HG03571 (cell line): ENCODE data around the gene SYNDIG1.
"Not testable (repeated sequence)": the region's sequence is repeated elsewhere in the genome, so short reads cannot be mapped to it uniquely, and the experiment has no call there.

Experiments
- ATAC-seq: cut with Tn5 transposase; IDR thresholded peaks from one replicate; pipeline ENCODE4 v1.9.1; 2021; ENCODE audit not compliant: unreplicated experiment

Gene SYNDIG1

GRCh38 chr20:24492031-24492607 is 22.7 kb downstream of the SYNDIG1 start:
- ATAC-seq: no peak

- ATAC-seq: no peak
Observed at GRCh38 chr20:24492698-24493097, 23.3 kb downstream of the SYNDIG1 start.

- no peak for ATAC-seq
Observed at GRCh38 chr20:24493181-24493580, 23.8 kb downstream of the SYNDIG1 start.

GRCh38 chr20:24493661-24494459 is 24.4 kb downstream of the SYNDIG1 start:
- no peak for ATAC-seq

- ATAC-seq: no peak
Observed at GRCh38 chr20:24494460-24494920, 25.1 kb downstream of the SYNDIG1 start.

GRCh38 chr20:24495266-24495665 is 25.8 kb downstream of the SYNDIG1 start:
- ATAC-seq: no peak

GRCh38 chr20:24497851-24498250 is 28.4 kb downstream of the SYNDIG1 start:
- no peak for ATAC-seq

- ATAC-seq: no peak
Observed at GRCh38 chr20:24498641-24499040, 29.2 kb downstream of the SYNDIG1 start.

GRCh38 chr20:24499472-24499871 is 30.0 kb downstream of the SYNDIG1 start:
- ATAC-seq: no peak

- no peak for ATAC-seq
Observed at GRCh38 chr20:24501764-24502556, 32.5 kb downstream of the SYNDIG1 start.

GRCh38 chr20:24502661-24503060 is 33.2 kb downstream of the SYNDIG1 start:
- ATAC-seq: no peak

- ATAC-seq: no peak
Observed at GRCh38 chr20:24503352-24503931, 34.0 kb downstream of the SYNDIG1 start.

GRCh38 chr20:24504331-24505285 is 35.2 kb downstream of the SYNDIG1 start:
- ATAC-seq: no peak

GRCh38 chr20:24506146-24506545 is 36.7 kb downstream of the SYNDIG1 start:
- no peak for ATAC-seq

- ATAC-seq: no peak
Observed at GRCh38 chr20:24506696-24507095, 37.3 kb downstream of the SYNDIG1 start.

- no peak for ATAC-seq
Observed at GRCh38 chr20:24507182-24507853, 37.9 kb downstream of the SYNDIG1 start.

GRCh38 chr20:24512441-24512840 is 43.0 kb downstream of the SYNDIG1 start:
- ATAC-seq: not testable (repeated sequence)

GRCh38 chr20:24518515-24518914 is 49.1 kb downstream of the SYNDIG1 start:
- no peak for ATAC-seq

GRCh38 chr20:24519476-24519875 is 50.0 kb downstream of the SYNDIG1 start:
- no peak for ATAC-seq

GRCh38 chr20:24521032-24521431 is 51.6 kb downstream of the SYNDIG1 start:
- no peak for ATAC-seq
